HG03045 (cell line): Measurements from ENCODE around the gene RPS26.
A peak's percentile ranks its signal among the peaks of the same experiment; 100 is the strongest.
"Not testable (repeated sequence)": the region's sequence is repeated elsewhere in the genome, so short reads cannot be mapped to it uniquely, and the experiment has no call there.

Experiments
- ATAC-seq: cut with Tn5 transposase; IDR thresholded peaks from one replicate; pipeline ENCODE4 v1.9.1; 2021; ENCODE audit warnings: mild to moderate bottlenecking, moderate library complexity; ENCODE audit not compliant: unreplicated experiment

The RPS26 gene

GRCh38 chr12:56074396-56074795 lies 32.7 kb downstream of the RPS26 start:
- ATAC-seq = no peak

- ATAC-seq = not testable (repeated sequence)
Measured at GRCh38 chr12:56077966-56078365, 36.2 kb downstream of the RPS26 start.

- ATAC-seq = no peak
Measured at GRCh38 chr12:56078427-56078826, 36.7 kb downstream of the RPS26 start.

- peak; percentile 58 for ATAC-seq
Measured at GRCh38 chr12:56078931-56079722, 37.4 kb downstream of the RPS26 start.

- ATAC-seq = no peak
Measured at GRCh38 chr12:56079723-56080555, 38.2 kb downstream of the RPS26 start, which contains the start of gene ERBB3. ERBB3 (plus strand) TSS chr12:56080165; CDS start chr12:56080301, 136 bp downstream.

- ATAC-seq = no peak
Measured at GRCh38 chr12:56080556-56081138, 38.9 kb downstream of the RPS26 start.

- no peak for ATAC-seq
Measured at GRCh38 chr12:56081393-56082347, 40.0 kb downstream of the RPS26 start.

- ATAC-seq = no peak
Measured at GRCh38 chr12:56082382-56082781, 40.7 kb downstream of the RPS26 start.

GRCh38 chr12:56082967-56083366 lies 41.2 kb downstream of the RPS26 start:
- no peak for ATAC-seq

GRCh38 chr12:56084958-56085543 lies 43.3 kb downstream of the RPS26 start:
- no peak for ATAC-seq

- no peak for ATAC-seq
Measured at GRCh38 chr12:56086096-56086495, 44.4 kb downstream of the RPS26 start.

- ATAC-seq = no peak
Measured at GRCh38 chr12:56086608-56087007, 44.9 kb downstream of the RPS26 start.

GRCh38 chr12:56087220-56087619 lies 45.5 kb downstream of the RPS26 start:
- ATAC-seq = no peak
